ENCODE measurements around the gene SERTAD1.
A peak's percentile ranks its signal among the peaks of the same experiment; 100 is the strongest.
"Not testable (repeated sequence)": the region's sequence is repeated elsewhere in the genome, so short reads cannot be mapped to it uniquely, and the experiment has no call there.

SERTAD1 gene

DNA sequence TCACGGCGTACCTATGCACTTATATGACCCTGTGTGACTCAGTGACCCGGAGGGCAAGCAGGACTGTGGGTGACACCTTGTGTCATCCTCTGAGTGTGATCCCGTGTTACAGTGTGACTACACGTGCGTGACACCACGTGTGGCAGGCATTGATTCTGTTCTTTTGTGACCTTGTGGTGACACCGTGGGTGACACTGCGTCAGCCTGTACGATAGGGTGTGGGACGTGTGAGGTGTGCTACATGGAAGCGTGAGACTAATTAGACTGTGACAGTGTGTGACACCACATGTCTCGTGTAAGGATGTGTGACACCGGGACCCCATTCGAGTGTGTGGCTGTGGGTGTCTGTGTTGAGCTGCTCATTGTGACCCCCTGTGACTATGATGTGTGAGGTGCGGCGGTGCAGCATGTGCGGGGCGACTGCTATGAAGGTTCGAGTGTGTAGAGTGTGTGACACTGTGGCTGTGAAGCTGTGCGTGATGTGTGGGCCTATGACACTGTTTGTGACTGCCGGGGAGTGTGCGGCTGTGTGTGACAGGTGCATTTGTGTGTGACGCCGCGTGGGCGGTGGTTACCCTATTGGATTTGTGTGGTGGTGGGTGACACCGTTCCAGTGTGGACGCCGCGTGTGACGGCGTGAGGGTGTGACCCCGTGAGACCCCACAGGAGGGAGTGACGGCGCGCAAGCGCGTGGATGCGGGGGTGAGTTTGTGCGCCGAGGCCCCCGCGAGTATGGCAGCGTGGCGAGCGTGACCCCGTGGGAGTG, 40.6 kb upstream of the SERTAD1 start:
- H3K4me3 ChIP-seq (ENCODE audit: low read depth, low read length) = peak overlapping the region; percentile 34
- TF ChIP-seq, protein P1, sequence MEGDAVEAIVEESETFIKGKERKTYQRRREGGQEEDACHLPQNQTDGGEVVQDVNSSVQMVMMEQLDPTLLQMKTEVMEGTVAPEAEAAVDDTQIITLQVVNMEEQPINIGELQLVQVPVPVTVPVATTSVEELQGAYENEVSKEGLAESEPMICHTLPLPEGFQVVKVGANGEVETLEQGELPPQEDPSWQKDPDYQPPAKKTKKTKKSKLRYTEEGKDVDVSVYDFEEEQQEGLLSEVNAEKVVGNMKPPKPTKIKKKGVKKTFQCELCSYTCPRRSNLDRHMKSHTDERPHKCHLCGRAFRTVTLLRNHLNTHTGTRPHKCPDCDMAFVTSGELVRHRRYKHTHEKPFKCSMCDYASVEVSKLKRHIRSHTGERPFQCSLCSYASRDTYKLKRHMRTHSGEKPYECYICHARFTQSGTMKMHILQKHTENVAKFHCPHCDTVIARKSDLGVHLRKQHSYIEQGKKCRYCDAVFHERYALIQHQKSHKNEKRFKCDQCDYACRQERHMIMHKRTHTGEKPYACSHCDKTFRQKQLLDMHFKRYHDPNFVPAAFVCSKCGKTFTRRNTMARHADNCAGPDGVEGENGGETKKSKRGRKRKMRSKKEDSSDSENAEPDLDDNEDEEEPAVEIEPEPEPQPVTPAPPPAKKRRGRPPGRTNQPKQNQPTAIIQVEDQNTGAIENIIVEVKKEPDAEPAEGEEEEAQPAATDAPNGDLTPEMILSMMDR (IDR thresholded peaks at IDR 0.05; ENCODE audit: borderline replicate concordance, insufficient read depth, low read depth, low read length) = no peak

GRCh38 chr19:40465557-40466218, 39.9 kb upstream of the SERTAD1 start, which contains the start of gene BLVRB:
TSS of gene BLVRB (minus strand) at chr19:40465745. CDS start at chr19:40465688, 57 bp downstream.
- peak within 1 kb of the TSS; percentile 67 for H3K4me3 ChIP-seq (ENCODE audit: low read depth, low read length)
- TF ChIP-seq, protein P1 (IDR thresholded peaks at IDR 0.05; ENCODE audit: borderline replicate concordance, insufficient read depth, low read depth, low read length) = no peak

DNA sequence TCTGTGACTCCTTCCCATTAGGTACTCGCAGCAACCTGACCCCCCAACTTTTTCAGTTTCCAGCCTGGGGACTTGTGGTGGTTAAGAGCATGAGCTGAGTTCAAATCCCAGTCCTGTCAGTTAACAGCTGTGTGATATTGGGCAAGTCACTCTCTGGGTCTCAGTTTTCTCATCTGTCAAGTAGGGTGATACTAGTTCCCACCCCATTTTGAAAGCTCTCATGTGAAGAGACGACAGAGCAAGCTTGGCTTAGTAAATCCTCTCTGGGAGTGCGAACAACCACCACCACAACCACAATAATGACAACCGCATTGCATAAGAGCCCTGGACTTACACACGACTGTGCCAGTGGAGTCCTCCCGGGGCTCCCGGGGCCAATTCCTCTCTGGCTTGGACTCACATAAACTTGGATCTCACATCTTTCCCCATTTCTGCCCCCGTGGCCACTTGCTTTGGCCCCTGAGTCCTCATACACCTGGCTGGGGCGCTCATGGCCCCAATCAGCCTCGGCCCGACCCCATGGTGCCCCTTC, 39.3 kb upstream of the SERTAD1 start:
- TF ChIP-seq, protein P1 (IDR thresholded peaks at IDR 0.05; ENCODE audit: borderline replicate concordance, insufficient read depth, low read depth, low read length) = no peak
- peak overlapping the region; percentile 67 for H3K4me3 ChIP-seq (ENCODE audit: low read depth, low read length)

- TF ChIP-seq, protein P1 (IDR thresholded peaks at IDR 0.05; ENCODE audit: borderline replicate concordance, insufficient read depth, low read depth, low read length) = peak; percentile 81
- H3K4me3 ChIP-seq (ENCODE audit: low read depth, low read length) = no peak overlapping the region
These were observed 38.5 kb upstream of the SERTAD1 start for GRCh38 chr19:40464059-40465024.

DNA sequence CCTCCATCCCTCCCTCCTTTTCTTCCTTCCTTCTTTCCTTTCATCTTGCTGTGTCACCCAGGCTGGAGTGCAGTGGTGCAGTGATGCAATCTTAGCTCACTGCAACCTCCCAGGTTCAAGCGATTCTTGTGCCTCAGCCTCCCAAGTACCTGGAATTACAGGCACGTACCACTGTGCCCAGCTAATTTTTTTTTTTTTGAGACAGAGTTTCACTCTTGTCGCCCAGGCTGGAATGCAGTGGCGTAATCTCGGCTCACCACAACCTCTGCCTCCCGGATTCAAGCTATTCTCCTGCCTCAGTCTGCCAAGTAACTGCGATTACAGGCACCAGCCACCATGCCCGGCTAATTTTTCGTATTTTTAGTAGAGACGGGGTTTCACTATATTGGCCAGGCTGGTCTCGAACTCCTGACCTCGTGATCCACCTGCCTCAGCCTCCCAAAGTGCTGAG, 37.8 kb upstream of the SERTAD1 start:
- H3K4me3 ChIP-seq (ENCODE audit: low read depth, low read length) = not testable (repeated sequence)

DNA sequence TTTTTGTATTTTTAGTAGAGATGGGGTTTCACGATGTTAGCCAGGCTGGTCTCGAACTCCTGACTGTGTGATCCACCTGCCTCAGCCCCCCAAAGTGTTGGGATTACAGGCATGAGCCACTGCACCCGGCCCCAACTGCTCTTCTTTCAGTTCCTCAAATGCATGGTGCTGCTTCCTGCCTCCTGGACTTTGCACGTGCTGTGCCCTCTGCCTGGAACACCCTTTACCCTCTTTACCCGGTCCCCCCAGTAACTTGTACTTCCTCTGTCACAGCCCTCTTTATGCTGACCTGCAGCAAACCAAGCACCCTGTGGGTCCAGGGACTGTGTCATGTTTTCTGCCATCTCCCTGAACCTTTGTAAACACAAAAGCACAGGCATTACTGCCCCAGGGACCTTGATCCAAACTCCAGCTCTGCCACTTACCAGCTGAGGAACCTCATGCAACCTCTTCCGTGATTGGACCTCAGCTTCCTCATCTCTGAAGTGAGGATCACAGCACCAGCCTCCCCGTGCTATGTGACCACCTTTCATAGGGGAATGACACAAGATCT, 36.0 kb upstream of the SERTAD1 start:
- H3K4me3 ChIP-seq (ENCODE audit: low read depth, low read length) = no peak overlapping the region
- TF ChIP-seq, protein P1 (IDR thresholded peaks at IDR 0.05; ENCODE audit: borderline replicate concordance, insufficient read depth, low read depth, low read length) = no peak

All from GM12875 (cell line).